GM12891 (cell line): ENCODE measurements around the gene NRG2.

Source experiments
- PAX5 ChIP-seq: IDR thresholded peaks from 2 replicates; pipeline ENCODE4 v1.6.1; 2011; ENCODE audit warnings: low read length, moderate library complexity, mild to moderate bottlenecking; ENCODE audit not compliant: insufficient read depth, severe bottlenecking
- POLR2A ChIP-seq: IDR thresholded peaks from 2 replicates; pipeline ENCODE4 v1.6.1; 2011; ENCODE audit warnings: low read depth, low read length, control low read depth
- TAF1 ChIP-seq: IDR thresholded peaks from 2 replicates; pipeline ENCODE4 v1.6.1; 2011; ENCODE audit warnings: low read depth, low read length, control low read depth

- TF ChIP-seq TAF1 = no peak
- no peak for TF ChIP-seq POLR2A
- no peak for TF ChIP-seq PAX5
Observed at GRCh38 chr5:139975306-139975705, 67.8 kb downstream of the NRG2 start.
